ENCODE results near the gene HGFAC. TPM values are rescaled to one million over a fixed set of nuclear protein-coding genes. Genes with fewer than 3 reads are reported as not detected.

HGFAC gene
- total and polyA plus RNA-seq, 8 donors = 0.50 to 3.4 (median 1.2) TPM; not detected in 5

DNA sequence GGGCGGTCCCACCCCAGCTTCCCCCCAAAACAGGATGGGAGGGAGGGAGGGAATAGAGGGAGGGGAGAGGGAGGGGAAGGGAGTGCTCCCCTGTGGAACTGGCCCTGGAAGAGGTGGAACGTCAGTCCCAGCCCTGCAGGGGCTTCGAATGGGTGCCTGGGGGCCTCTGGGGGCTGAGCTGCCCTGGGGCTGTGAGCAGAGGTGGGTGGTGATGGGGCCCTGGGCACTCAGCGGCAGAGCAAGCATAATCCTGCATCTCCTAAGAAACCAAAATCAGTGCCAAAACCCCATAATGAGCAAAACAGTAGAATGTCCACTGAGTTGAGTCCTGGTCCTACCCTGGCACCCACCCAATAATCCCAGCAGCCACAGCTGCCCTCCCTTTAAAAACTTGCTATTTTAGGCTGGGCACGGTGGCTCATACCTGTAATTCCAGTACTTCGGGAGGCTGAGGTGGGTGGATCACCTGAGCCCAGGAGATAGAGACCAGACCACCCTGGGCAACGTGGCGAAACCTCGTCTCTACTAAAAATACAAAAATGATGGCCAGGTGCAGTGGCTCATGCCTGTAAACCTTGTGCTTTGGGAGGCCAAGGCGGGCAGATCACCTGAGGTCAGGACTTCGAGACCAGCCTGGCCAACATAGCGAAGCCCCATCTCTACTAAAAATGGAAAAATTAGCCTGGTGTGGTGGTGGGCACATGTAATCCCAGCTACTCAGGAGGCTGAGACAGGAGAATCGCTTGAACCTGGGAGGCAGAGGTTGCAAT, 32.4 kb downstream of the HGFAC start:
- H3K27ac ChIP-seq = no peak overlapping the region
- TF ChIP-seq EP300 (IDR thresholded peaks at IDR 0.05) (no peak), POLR2AphosphoS5 (IDR thresholded peaks at IDR 0.05) (no peak), POLR2A (IDR thresholded peaks at IDR 0.05) (no peak)
- TF ChIP-seq, protein P1, sequence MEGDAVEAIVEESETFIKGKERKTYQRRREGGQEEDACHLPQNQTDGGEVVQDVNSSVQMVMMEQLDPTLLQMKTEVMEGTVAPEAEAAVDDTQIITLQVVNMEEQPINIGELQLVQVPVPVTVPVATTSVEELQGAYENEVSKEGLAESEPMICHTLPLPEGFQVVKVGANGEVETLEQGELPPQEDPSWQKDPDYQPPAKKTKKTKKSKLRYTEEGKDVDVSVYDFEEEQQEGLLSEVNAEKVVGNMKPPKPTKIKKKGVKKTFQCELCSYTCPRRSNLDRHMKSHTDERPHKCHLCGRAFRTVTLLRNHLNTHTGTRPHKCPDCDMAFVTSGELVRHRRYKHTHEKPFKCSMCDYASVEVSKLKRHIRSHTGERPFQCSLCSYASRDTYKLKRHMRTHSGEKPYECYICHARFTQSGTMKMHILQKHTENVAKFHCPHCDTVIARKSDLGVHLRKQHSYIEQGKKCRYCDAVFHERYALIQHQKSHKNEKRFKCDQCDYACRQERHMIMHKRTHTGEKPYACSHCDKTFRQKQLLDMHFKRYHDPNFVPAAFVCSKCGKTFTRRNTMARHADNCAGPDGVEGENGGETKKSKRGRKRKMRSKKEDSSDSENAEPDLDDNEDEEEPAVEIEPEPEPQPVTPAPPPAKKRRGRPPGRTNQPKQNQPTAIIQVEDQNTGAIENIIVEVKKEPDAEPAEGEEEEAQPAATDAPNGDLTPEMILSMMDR (IDR thresholded peaks at IDR 0.05) = no peak
- no peak overlapping the region for H3K4me3 ChIP-seq
- H3K27me3 ChIP-seq = peaks cover 0 to 55% (median 0%) of the 10 kb centered on the region in 3 donors
- peaks cover 3 to 18% (median 15%) of the 10 kb centered on the region in 4 donors for H3K4me1 ChIP-seq
- no peaks in the 10 kb centered on the region for H3K36me3 ChIP-seq
- intact Hi-C loops (cut with DNase I; ENCODE audit: low total_unique reads) = no loop called here
- no peak for DNase-seq
- WGBS, 5 donors = 79 to 90% (median 84%) methylated on average over 13 of the region's 13 CpGs
- no peaks in the 10 kb centered on the region for H3K9me3 ChIP-seq

DNA sequence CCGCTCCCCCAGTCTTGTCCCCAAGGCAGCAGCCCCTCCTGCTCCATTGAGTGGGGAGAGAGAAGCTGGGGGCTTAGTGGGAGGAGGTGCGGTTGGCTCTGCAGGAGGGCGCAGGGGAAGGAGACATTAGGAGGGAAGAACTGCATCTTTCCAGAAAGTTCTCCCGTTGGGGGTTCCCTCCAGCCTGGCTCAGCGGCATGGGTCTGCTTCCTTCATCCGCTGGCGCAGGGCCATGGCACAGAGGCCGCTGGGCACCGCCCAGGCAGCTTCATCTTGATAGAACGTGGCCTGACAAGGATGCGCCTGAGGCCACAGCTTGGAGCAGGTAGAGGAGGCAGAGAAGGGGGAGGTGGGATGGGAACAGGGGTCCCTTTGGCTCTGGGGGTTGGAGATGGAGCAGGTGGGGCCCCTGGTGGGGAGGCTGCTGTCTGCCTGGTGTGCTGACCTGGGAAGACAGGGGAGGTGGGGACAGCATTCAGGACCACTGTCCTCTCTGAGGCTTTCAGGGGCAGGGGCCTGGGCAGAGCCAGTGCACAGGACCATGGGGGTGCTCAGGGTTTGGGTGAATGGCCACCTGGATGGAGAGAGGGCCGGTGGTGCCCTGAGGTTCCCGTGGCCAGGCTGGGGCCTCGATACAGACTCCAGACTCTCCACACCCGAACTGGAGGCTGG, 33.4 kb downstream of the HGFAC start:
- intact Hi-C loops (cut with DNase I; ENCODE audit: low total_unique reads) = no loop called here
- Histone ChIP-seq H3K9me3 (no peaks in the 10 kb centered on the region), H3K36me3 (no peaks in the 10 kb centered on the region), H3K4me1 (peaks cover 0 to 9% (median 7%) of the 10 kb centered on the region in 4 donors), H3K27ac (no peak overlapping the region), H3K27me3 (peaks cover 0 to 55% (median 0%) of the 10 kb centered on the region in 3 donors), H3K4me3 (no peak overlapping the region)
- no peak for DNase-seq
- TF ChIP-seq EP300 (IDR thresholded peaks at IDR 0.05) (no peak), POLR2A (IDR thresholded peaks at IDR 0.05) (no peak), POLR2AphosphoS5 (IDR thresholded peaks at IDR 0.05) (no peak)
- TF ChIP-seq, protein P1 (IDR thresholded peaks at IDR 0.05) = no peak
- 74 to 84% (median 79%) methylated on average over 13 to 15 of the region's 15 CpGs for WGBS, 5 donors

DNA sequence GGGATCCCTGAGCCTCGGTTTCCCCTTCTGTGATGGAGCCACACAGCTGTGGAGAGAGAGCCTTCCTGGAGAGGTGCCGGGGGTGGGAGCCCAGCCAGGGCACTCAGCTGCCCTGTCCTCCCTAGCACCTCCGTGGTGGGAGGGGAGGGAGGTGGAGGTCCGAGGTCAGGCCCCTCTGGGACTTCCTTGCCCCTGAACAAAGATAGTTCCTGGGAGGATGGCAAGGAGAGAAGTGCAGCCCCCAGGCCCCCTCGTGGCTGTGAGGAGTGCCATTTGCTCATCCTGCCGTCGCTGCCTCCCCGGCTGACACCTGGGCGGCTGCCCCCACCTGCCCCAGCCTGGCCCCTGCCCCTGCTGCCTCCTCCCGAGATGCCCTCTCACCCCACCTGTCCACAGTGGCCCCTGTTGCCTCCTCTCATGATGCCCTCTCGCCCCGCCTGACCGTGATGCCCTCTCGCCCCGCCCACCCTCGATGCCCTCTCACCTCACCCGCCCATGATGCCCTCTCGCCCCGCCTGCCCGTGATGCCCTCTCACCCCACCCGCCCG, 34.0 kb downstream of the HGFAC start:
- Histone ChIP-seq H3K36me3 (no peaks in the 10 kb centered on the region), H3K4me1 (peaks cover 0 to 10% (median 9%) of the 10 kb centered on the region in 4 donors), H3K4me3 (no peak overlapping the region), H3K27me3 (peaks cover 0 to 57% (median 0%) of the 10 kb centered on the region in 3 donors), H3K9me3 (no peaks in the 10 kb centered on the region), H3K27ac (no peak overlapping the region)
- WGBS, 5 donors = 73 to 86% (median 82%) methylated on average over 22 of the region's 22 CpGs
- intact Hi-C loops (cut with DNase I; ENCODE audit: low total_unique reads) = no loop called here
- TF ChIP-seq POLR2AphosphoS5 (IDR thresholded peaks at IDR 0.05) = no peak
- TF ChIP-seq, protein P1 (IDR thresholded peaks at IDR 0.05) = no peak
- TF ChIP-seq EP300 (IDR thresholded peaks at IDR 0.05) = no peak
- TF ChIP-seq POLR2A (IDR thresholded peaks at IDR 0.05) = no peak
- no peak for DNase-seq

DNA sequence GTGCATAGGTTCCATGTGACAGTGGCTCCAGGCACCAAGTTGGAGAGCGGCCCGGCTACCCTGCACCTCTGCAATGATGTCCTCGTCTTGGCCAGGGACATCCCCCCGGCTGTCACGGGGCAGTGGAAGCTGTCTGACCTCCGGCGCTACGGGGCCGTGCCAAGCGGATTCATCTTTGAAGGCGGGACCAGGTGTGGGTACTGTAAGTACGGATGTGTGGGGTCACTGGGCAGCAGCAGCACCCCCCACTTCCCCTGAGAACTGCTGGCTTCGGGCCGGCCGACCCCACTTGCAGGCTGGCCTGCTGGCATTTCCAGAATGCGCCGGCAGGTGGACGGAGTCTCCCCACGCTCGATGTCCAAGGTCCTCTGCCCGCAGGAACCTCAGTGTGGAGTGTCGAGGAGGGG, 34.6 kb downstream of the HGFAC start:
- Histone ChIP-seq H3K27me3 (peaks cover 0 to 63% (median 0%) of the 10 kb centered on the region in 3 donors), H3K9me3 (no peaks in the 10 kb centered on the region), H3K4me3 (no peak overlapping the region), H3K27ac (no peak overlapping the region), H3K36me3 (no peaks in the 10 kb centered on the region), H3K4me1 (peaks cover under 1 to 13% (median 13%) of the 10 kb centered on the region in 4 donors)
- TF ChIP-seq EP300 (IDR thresholded peaks at IDR 0.05) (no peak), POLR2A (IDR thresholded peaks at IDR 0.05) (no peak), POLR2AphosphoS5 (IDR thresholded peaks at IDR 0.05) (no peak)
- TF ChIP-seq, protein P1 (IDR thresholded peaks at IDR 0.05) = no peak
- DNase-seq = no peak
- intact Hi-C loops (cut with DNase I; ENCODE audit: low total_unique reads) = no loop called here
- WGBS, 5 donors = 84 to 97% (median 94%) methylated on average over 19 to 22 of the region's 22 CpGs
